Stimulated activated CD8-positive, alpha-beta memory T cell treated with anti-CD3 and anti-CD28 coated beads, Interleukin-2, amount 100 ng/mL, for 48 hours (primary cell): ENCODE results near the gene ACP1.
A peak's percentile ranks its signal among the peaks of the same experiment; 100 is the strongest.

Experiments
- DNase-seq, 2 donors: peaks; one replicate each; pipeline ENCODE4 v3.0.0-alpha.2; 2020; ENCODE audit warnings: low read depth in 2 of 2

Gene ACP1

GRCh38 chr2:280650-281110 lies 15.9 kb downstream of the ACP1 start:
- no peak for DNase-seq

- no peak for DNase-seq
Observed at GRCh38 chr2:281381-281780, 16.6 kb downstream of the ACP1 start.

- DNase-seq = no peak
Observed at GRCh38 chr2:282371-283263, 17.9 kb downstream of the ACP1 start.

- no peak for DNase-seq
Observed at GRCh38 chr2:283996-284794, 19.4 kb downstream of the ACP1 start.

GRCh38 chr2:284896-285492 lies 20.2 kb downstream of the ACP1 start:
- no peak for DNase-seq

- DNase-seq = no peak
Observed at GRCh38 chr2:285531-285930, 20.8 kb downstream of the ACP1 start.

GRCh38 chr2:286035-286434 lies 21.3 kb downstream of the ACP1 start:
- no peak for DNase-seq

- DNase-seq = no peak
Observed at GRCh38 chr2:286774-287392, 22.1 kb downstream of the ACP1 start.

- DNase-seq = no peak
Observed at GRCh38 chr2:287471-287885, 22.7 kb downstream of the ACP1 start.

GRCh38 chr2:287911-288757 lies 23.4 kb downstream of the ACP1 start, which contains the start of gene ALKAL2:
Gene ALKAL2, minus strand, starts transcription at chr2:288091. Its CDS starts 256 bp downstream, at chr2:287835.
- no peak for DNase-seq

GRCh38 chr2:288758-289361 lies 24.1 kb downstream of the ACP1 start:
- DNase-seq = no peak

GRCh38 chr2:289362-290089 lies 24.8 kb downstream of the ACP1 start:
- no peak for DNase-seq

GRCh38 chr2:290090-290722 lies 25.5 kb downstream of the ACP1 start:
- peak in 1 of 2 donors; percentile 33 for DNase-seq

GRCh38 chr2:295090-295489 lies 30.3 kb downstream of the ACP1 start:
- DNase-seq = no peak

GRCh38 chr2:296354-296753 lies 31.6 kb downstream of the ACP1 start:
- no peak for DNase-seq

GRCh38 chr2:305366-305765 lies 40.6 kb downstream of the ACP1 start:
- no peak for DNase-seq

GRCh38 chr2:309148-309953 lies 44.6 kb downstream of the ACP1 start:
- DNase-seq = no peak

GRCh38 chr2:309954-310510 lies 45.3 kb downstream of the ACP1 start:
- DNase-seq = no peak
